HG03520 (cell line): ENCODE results near the gene CCDC178.
"Not testable (repeated sequence)": the region's sequence is repeated elsewhere in the genome, so short reads cannot be mapped to it uniquely, and the experiment has no call there.

Experiments used
- ATAC-seq: cut with Tn5 transposase; IDR thresholded peaks from one replicate; pipeline ENCODE4 v1.9.1; 2021; ENCODE audit warnings: mild to moderate bottlenecking, moderate library complexity; ENCODE audit not compliant: unreplicated experiment

Gene CCDC178

GRCh38 chr18:33440060-33441043 lies at the start of gene CCDC178:
TSS of gene CCDC178 (minus strand) at chr18:33440721. CDS start at chr18:33412088, 28,633 bp downstream.
- no peak for ATAC-seq

- no peak for ATAC-seq
Observed at GRCh38 chr18:33483908-33484307, 43.4 kb upstream of the CCDC178 start.

GRCh38 chr18:33472509-33472908 lies 32.0 kb upstream of the CCDC178 start:
- ATAC-seq = no peak

- no peak for ATAC-seq
Observed at GRCh38 chr18:33470216-33470615, 29.7 kb upstream of the CCDC178 start.

- no peak for ATAC-seq
Observed at GRCh38 chr18:33469699-33470098, 29.2 kb upstream of the CCDC178 start.

GRCh38 chr18:33467531-33467930 lies 27.0 kb upstream of the CCDC178 start:
- no peak for ATAC-seq

- no peak for ATAC-seq
Observed at GRCh38 chr18:33466822-33467221, 26.3 kb upstream of the CCDC178 start.

GRCh38 chr18:33460681-33461080 lies 20.2 kb upstream of the CCDC178 start:
- no peak for ATAC-seq

GRCh38 chr18:33459612-33460011 lies 19.1 kb upstream of the CCDC178 start:
- no peak for ATAC-seq

- no peak for ATAC-seq
Observed at GRCh38 chr18:33446604-33447003, 6.1 kb upstream of the CCDC178 start.

- ATAC-seq = no peak
Observed at GRCh38 chr18:33444709-33445108, 4.2 kb upstream of the CCDC178 start.

GRCh38 chr18:33432857-33433256 lies 7.7 kb downstream of the CCDC178 start:
- ATAC-seq = no peak

- no peak for ATAC-seq
Observed at GRCh38 chr18:33427549-33427948, 13.0 kb downstream of the CCDC178 start.

- ATAC-seq = no peak
Observed at GRCh38 chr18:33424266-33424946, 16.1 kb downstream of the CCDC178 start.

GRCh38 chr18:33421225-33421624 lies 19.3 kb downstream of the CCDC178 start:
- no peak for ATAC-seq

GRCh38 chr18:33404244-33404873 lies 36.2 kb downstream of the CCDC178 start:
- ATAC-seq = peak; percentile 63

GRCh38 chr18:33398939-33399338 lies 41.6 kb downstream of the CCDC178 start:
- not testable (repeated sequence) for ATAC-seq

- no peak for ATAC-seq
Observed at GRCh38 chr18:33375829-33376228, 64.7 kb downstream of the CCDC178 start.

GRCh38 chr18:33372442-33372841 lies 68.1 kb downstream of the CCDC178 start:
- no peak for ATAC-seq

GRCh38 chr18:33369711-33370449 lies 70.6 kb downstream of the CCDC178 start:
- ATAC-seq = no peak

- ATAC-seq = no peak
Observed at GRCh38 chr18:33356735-33357134, 83.8 kb downstream of the CCDC178 start.
